SHP77 (cell line): ENCODE data around the gene SLC26A9.
A peak's percentile ranks its signal among the peaks of the same experiment; 100 is the strongest.

Source experiments
- DNase-seq, 2 experiments: peaks; one replicate each; lab custom pipeline; 2025; lab: John Stamatoyannopoulos, UW

SLC26A9 gene

GRCh38 chr1:205947024-205947423, 3.8 kb upstream of the SLC26A9 start:
- DNase-seq = no peak

GRCh38 chr1:205945069-205945468, 1.8 kb upstream of the SLC26A9 start:
- no peak for DNase-seq

- no peak for DNase-seq
Measured at GRCh38 chr1:205944525-205944924, 1.3 kb upstream of the SLC26A9 start.

- DNase-seq = no peak
Measured at GRCh38 chr1:205942631-205943159, 561 bp downstream of the SLC26A9 start.

GRCh38 chr1:205940710-205941109, 2.5 kb downstream of the SLC26A9 start:
- DNase-seq = no peak

- peak in 1 of 2 experiments; percentile 35 for DNase-seq
Measured at GRCh38 chr1:205939690-205940330, 3.4 kb downstream of the SLC26A9 start.

- no peak for DNase-seq
Measured at GRCh38 chr1:205938682-205939081, 4.6 kb downstream of the SLC26A9 start.

GRCh38 chr1:205936846-205937586, 6.2 kb downstream of the SLC26A9 start:
- no peak for DNase-seq

GRCh38 chr1:205936311-205936710, 6.9 kb downstream of the SLC26A9 start:
- DNase-seq = no peak

- no peak for DNase-seq
Measured at GRCh38 chr1:205935869-205936268, 7.4 kb downstream of the SLC26A9 start.

GRCh38 chr1:205934788-205935187, 8.5 kb downstream of the SLC26A9 start:
- no peak for DNase-seq

GRCh38 chr1:205933671-205934618, 9.3 kb downstream of the SLC26A9 start:
- no peak for DNase-seq

- DNase-seq = no peak
Measured at GRCh38 chr1:205932776-205933175, 10.5 kb downstream of the SLC26A9 start.

- no peak for DNase-seq
Measured at GRCh38 chr1:205930799-205931281, 12.4 kb downstream of the SLC26A9 start.

GRCh38 chr1:205930195-205930577, 13.1 kb downstream of the SLC26A9 start:
- no peak for DNase-seq

- no peak for DNase-seq
Measured at GRCh38 chr1:205929496-205930194, 13.6 kb downstream of the SLC26A9 start.

GRCh38 chr1:205928317-205928716, 14.9 kb downstream of the SLC26A9 start:
- no peak for DNase-seq

- DNase-seq = no peak
Measured at GRCh38 chr1:205927676-205928075, 15.6 kb downstream of the SLC26A9 start.

GRCh38 chr1:205927247-205927646, 16.0 kb downstream of the SLC26A9 start:
- DNase-seq = no peak

- no peak for DNase-seq
Measured at GRCh38 chr1:205926636-205927035, 16.6 kb downstream of the SLC26A9 start.

- no peak for DNase-seq
Measured at GRCh38 chr1:205926213-205926612, 17.0 kb downstream of the SLC26A9 start.
